ENCODE measurements around the gene SREBF2.
A peak's percentile ranks its signal among the peaks of the same experiment; 100 is the strongest.

The SREBF2 gene

GRCh38 chr22:41923595-41924276, 90.8 kb downstream of the SREBF2 start:
- DNase-seq: no peak

GRCh38 chr22:41925783-41926460, 93.0 kb downstream of the SREBF2 start:
- peak; percentile 82 for DNase-seq

DNA sequence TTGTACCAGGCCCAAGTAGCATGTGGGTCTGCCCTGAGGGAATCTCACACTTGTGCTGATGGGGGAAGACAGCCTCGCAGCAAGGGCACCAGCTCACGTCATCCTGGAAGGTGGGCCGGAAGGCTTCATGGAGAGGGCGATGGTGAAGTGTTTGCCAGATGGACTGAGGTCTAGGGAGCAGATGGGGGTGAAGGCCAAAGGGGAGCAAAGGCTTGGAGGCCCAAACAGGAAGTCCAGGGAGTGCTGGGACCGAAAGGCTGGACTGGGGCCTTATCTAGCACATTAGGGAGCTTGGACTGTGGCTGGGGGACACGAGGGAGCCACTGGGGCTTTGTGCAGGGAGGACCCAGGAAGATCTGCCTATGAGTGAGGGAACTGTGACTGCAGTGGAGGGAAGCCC, 94.9 kb downstream of the SREBF2 start:
- DNase-seq: no peak

GRCh38 chr22:41928593-41929417, 95.9 kb downstream of the SREBF2 start:
- no peak for DNase-seq

DNA sequence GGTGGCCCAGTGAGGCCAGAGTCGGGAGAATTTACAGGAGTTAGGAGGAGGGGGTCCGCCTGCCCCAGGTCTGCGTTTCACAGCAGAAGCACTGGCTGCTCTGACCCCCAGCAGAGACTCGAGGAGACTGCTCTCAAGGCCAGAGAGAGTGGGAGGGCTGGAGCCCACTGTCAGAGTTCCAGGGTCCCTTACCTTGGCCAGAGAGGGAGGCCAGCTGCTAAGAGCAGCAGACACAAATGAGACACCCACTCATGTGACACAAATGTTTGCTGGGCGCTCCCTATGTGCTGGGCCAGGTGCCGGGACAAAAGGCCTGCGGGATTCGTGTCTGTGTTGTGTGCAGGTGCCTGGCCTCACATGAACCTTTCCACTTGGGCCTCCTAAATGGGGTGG, 96.5 kb downstream of the SREBF2 start:
- no peak for DNase-seq

DNA sequence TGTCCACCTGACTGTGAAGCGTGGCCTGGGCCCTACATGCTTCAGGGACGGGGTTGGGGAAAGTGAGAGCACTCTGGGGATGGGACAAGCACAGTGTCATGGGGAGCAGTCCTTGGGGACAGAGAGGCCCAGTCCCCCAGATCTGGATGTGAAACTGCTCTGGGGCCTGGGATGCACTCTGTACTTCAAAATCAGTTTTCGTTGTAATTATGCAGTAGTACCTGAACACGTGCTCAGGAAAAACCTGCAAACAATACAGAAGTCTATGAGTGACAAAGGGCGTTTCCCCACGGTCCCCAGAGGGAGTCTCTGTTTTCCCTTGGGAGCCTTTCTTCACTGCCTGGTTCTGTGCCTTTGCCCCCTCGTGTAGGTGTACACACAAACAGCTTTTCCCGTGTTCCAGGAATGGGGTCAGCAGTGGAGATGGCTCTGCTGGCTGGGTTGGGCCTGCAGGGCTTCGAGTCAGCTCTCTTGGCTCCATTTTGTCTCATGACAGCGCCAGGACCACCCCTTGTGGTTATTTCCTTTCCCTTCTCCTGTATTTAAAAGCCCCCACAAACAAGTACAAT, 98.9 kb downstream of the SREBF2 start:
- DNase-seq: no peak

DNA sequence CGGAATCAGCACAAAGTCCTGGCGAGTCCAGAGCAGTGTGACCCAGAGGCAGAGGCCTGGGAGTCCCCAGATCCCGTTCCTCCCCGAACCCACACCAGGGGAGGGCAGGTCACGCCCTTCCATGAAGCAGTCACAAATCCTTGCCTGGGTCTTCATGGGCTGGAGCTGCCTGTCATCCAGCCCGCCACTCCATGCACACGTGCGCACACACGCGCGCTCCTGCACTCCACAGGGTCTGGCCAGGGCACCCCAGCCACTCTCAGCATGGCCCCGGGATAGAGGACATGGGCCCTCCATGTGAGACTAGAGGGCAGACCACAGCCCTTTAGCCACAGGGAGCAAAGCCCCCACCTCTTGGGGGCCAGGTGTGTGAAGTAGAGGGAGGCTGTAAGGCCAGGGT, 99.4 kb downstream of the SREBF2 start:
- DNase-seq: no peak

- DNase-seq: no peak
Observed at GRCh38 chr22:41933411-41934177, 100.7 kb downstream of the SREBF2 start.

GRCh38 chr22:41934284-41935014, 101.5 kb downstream of the SREBF2 start:
- no peak for DNase-seq

DNA sequence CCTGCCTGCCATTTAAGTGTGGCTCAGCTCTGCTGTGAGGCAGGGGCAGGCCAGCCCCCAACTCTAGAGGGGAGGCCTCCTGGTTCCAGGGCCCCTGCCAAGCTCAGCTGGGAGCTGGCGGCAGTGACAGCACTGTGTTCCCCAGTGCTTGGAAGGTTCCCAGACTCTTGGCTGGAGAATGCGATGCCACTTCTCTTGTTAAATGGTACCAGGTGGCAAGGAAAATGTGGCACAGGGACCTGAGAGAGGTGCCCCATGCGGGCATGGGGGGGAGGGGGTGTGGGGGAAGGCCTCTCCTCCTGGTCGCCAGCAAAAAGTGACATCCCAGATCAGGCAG, 102.1 kb downstream of the SREBF2 start:
- no peak for DNase-seq

GRCh38 chr22:41935509-41935908, 102.6 kb downstream of the SREBF2 start:
- DNase-seq: no peak

- DNase-seq: no peak
Observed at GRCh38 chr22:41936894-41937169, 103.9 kb downstream of the SREBF2 start.

GRCh38 chr22:41939981-41940831, 107.3 kb downstream of the SREBF2 start:
- peak; percentile 96 for DNase-seq

- DNase-seq: peak; percentile 84
Observed at GRCh38 chr22:41940832-41941765, 108.2 kb downstream of the SREBF2 start.

DNA sequence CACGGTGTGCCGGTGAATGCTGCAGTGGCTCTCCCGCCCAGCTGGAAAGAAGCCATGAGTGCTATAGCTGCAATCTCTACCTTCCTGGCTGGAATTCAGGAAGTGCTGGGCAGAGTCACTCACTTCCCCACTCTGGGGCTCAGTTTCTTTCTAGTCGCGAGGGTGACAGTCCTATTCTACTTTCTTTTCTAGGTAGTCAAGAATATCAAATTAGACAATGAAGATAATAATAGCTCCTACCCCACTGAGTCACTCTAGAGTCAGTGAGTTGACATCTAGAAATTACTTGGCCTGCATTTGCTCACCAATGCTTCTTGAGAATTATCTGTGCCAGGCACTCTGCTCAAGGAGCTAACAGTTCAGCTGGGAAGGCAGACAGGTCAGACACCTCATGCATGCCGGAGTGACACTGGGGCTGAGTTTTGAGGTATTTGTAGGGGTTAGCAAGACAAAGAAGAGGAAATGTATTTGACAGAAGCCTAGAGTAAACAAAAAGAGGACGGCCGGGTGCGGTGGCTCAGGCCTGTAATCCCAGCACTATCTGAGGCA, 110.8 kb downstream of the SREBF2 start:
- no peak for DNase-seq

DNA sequence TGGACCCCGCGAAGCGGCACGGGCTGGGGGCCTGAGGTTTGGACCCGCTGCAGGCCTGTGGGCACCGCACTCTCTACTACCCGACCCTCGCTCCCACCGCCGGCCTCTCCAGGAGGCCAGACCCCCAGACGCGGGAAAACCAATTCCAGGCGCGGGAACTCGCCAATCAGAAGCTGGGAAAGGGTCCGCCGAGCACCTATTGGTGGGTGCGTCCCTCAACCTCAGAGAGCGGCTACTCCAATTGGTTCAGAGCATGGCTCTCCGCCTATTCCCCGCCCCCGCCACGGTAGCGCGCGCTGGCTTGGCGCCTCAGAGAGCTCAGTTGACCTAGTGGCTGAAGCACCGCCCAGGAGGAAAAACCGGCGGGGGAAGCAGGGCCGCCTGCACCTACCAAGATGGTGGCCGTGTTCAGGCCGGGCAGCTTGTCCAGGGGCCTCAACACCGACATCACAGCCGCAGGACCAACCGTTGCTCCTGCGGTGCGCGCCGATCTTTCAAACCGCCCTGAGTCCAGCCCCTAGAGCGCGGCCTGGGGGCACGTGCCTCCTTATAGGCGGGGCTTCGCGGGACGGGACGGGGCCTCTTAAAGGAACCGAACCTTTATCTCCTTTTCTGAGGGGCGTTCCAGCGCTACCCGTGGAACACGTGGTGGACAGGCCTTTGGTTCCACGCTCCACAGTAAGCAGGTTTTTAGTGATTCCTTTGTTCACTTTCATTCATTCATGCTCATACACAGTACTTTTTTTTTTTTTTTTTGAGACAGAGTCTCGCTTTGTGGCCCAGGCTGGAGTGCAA, 113.9 kb downstream of the SREBF2 start, which contains the start of gene CENPM:
TSS of gene CENPM (minus strand) at position 524 of the 795 bp plus-strand sequence. CDS start at position 448, 76 bp downstream.
- DNase-seq: peak; percentile 81

- DNase-seq: no peak
Observed at GRCh38 chr22:41947424-41948080, 114.6 kb downstream of the SREBF2 start.

- no peak for DNase-seq
Observed at GRCh38 chr22:41948142-41948541, 115.2 kb downstream of the SREBF2 start.

All from activated CD4-positive, alpha-beta T cell treated with anti-CD3 and anti-CD28 coated beads, Interleukin-2, amount 50 U/mL, for 1 hour (primary cell).